RWPE2 (cell line): ENCODE measurements around the gene BBOF1.

ENCODE experiments used
- ATAC-seq: fragments of 200-7000 bp; cut with Tn5 transposase; 3 replicates; pipeline ENCODE4 v1.9.1; 2021; ENCODE audit warnings: low read depth
- DNase-seq: peaks from one replicate; pipeline ENCODE4 v3.0.0-alpha.2; 2020; ENCODE audit warnings: low spot score
- H3K27ac ChIP-seq: fragments of 450-650 bp; 2 replicates; pipeline ENCODE4 v1.5.1; 2017; ENCODE audit warnings: mild to moderate bottlenecking; ENCODE audit not compliant: poor library complexity, severe bottlenecking
- H3K27me3 ChIP-seq: fragments of 250-450 bp; sonication (Bioruptor Pico); 2 replicates; pipeline ENCODE4 v1.5.1; 2021; ENCODE audit warnings: mild to moderate bottlenecking, moderate library complexity; ENCODE audit not compliant: insufficient read depth, poor library complexity, severe bottlenecking
- H3K36me3 ChIP-seq: fragments of 250-450 bp; sonication (Bioruptor Pico); 2 replicates; pipeline ENCODE4 v1.5.1; 2020; ENCODE audit warnings: low read depth, mild to moderate bottlenecking, moderate library complexity
- H3K4me1 ChIP-seq: fragments of 250-450 bp; sonication (Bioruptor Pico); 2 replicates; pipeline ENCODE4 v1.5.1; 2021; ENCODE audit warnings: mild to moderate bottlenecking, moderate library complexity; ENCODE audit not compliant: insufficient read depth, poor library complexity, severe bottlenecking
- H3K4me3 ChIP-seq: fragments of 250-450 bp; sonication (Bioruptor Pico); 2 replicates; pipeline ENCODE4 v1.5.1; 2021; ENCODE audit warnings: mild to moderate bottlenecking, moderate library complexity; ENCODE audit not compliant: severe bottlenecking
- H3K9me3 ChIP-seq: fragments of 250-450 bp; sonication (Bioruptor Pico); 2 replicates; pipeline ENCODE4 v1.5.1; 2021; ENCODE audit warnings: mild to moderate bottlenecking, moderate library complexity; ENCODE audit not compliant: severe bottlenecking
- CTCF ChIP-seq: fragments of 450-650 bp; IDR thresholded peaks from one replicate; pipeline ENCODE4 v1.5.1; 2017; ENCODE audit warnings: mild to moderate bottlenecking, moderate library complexity; ENCODE audit not compliant: poor library complexity, severe bottlenecking

BBOF1 gene

DNA sequence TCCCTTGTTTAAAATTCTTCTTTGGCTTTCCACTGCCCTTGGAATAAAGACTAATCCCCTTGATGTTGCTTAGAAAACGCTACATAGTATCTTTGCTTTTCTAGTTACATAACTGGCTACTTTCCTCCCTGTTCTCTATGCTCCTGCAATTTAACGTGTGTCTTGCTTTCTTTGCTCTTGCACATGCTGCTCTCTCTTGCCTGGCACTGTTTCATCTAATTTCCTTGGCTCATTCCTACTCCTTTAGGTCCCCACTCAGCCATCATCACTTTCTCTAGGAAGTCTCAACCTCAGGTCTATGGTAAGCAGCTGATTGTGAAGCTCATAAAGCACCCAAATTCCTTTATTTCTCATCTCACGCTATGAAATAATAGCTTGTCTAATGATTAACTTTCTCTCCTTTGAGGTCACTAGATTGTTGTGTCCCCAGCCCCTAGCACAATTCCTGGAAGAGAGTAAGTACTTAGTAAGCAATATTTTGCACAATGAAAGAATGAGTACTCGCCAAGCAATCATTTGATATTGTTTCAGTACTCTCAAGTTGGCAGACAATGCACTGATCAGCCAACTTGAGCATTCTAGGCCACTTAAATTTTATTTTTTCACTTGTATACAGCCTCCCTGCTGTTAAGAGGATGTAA is 61.8 kb downstream of the BBOF1 start:
- Histone ChIP-seq H3K27me3 (no peaks in the 10 kb centered on the region), H3K9me3 (no peaks in the 10 kb centered on the region), H3K4me1 (peaks cover 5% of the 10 kb centered on the region), H3K27ac (no peak overlapping the region), H3K36me3 (no peaks in the 10 kb centered on the region), H3K4me3 (no peak overlapping the region)
- ATAC-seq, result no peak
- no peak for TF ChIP-seq CTCF
- no peak for DNase-seq

GRCh38 chr14:74081491-74081890 is 62.3 kb downstream of the BBOF1 start:
- no peaks in the 10 kb centered on the region for H3K36me3 ChIP-seq
- H3K4me3 ChIP-seq, result no peak overlapping the region
- no peaks in the 10 kb centered on the region for H3K9me3 ChIP-seq
- TF ChIP-seq CTCF, result no peak
- H3K27ac ChIP-seq, result no peak overlapping the region
- H3K4me1 ChIP-seq, result peaks cover 7% of the 10 kb centered on the region
- no peaks in the 10 kb centered on the region for H3K27me3 ChIP-seq
- ATAC-seq (no peak), DNase-seq (no peak)

GRCh38 chr14:74083161-74083560 is 64.0 kb downstream of the BBOF1 start:
- H3K4me3 ChIP-seq, result no peak overlapping the region
- no peaks in the 10 kb centered on the region for H3K36me3 ChIP-seq
- no peak for TF ChIP-seq CTCF

GRCh38 chr14:74083784-74084276 is 64.7 kb downstream of the BBOF1 start:
- H3K36me3 ChIP-seq, result no peaks in the 10 kb centered on the region
- H3K9me3 ChIP-seq, result no peaks in the 10 kb centered on the region
- H3K27me3 ChIP-seq, result no peaks in the 10 kb centered on the region
- ATAC-seq (peak; percentile 19), DNase-seq (no peak)
- peak overlapping the region; percentile 61 for H3K4me3 ChIP-seq
- no peak for TF ChIP-seq CTCF
- H3K27ac ChIP-seq, result no peak overlapping the region
- H3K4me1 ChIP-seq, result peaks cover 7% of the 10 kb centered on the region

More at GRCh38 chr14:74083161-74083560, 64.0 kb downstream of the BBOF1 start:
- ATAC-seq, result no peak
- DNase-seq, result no peak
- no peak overlapping the region for H3K27ac ChIP-seq
- no peaks in the 10 kb centered on the region for H3K9me3 ChIP-seq
- H3K27me3 ChIP-seq, result no peaks in the 10 kb centered on the region
- peaks cover 7% of the 10 kb centered on the region for H3K4me1 ChIP-seq
